ENCODE data around the gene MAD1L1. TPM values are rescaled to one million over a fixed set of nuclear protein-coding genes. Genes with fewer than 3 reads are reported as not detected.
"Not testable (repeated sequence)": the region's sequence is repeated elsewhere in the genome, so short reads cannot be mapped to it uniquely, and the experiment has no call there.

The MAD1L1 gene
- total and polyA plus RNA-seq, 2 of the 4 experiments (the other 2 are of a cell fraction): 29.0 to 40.9 TPM

DNA sequence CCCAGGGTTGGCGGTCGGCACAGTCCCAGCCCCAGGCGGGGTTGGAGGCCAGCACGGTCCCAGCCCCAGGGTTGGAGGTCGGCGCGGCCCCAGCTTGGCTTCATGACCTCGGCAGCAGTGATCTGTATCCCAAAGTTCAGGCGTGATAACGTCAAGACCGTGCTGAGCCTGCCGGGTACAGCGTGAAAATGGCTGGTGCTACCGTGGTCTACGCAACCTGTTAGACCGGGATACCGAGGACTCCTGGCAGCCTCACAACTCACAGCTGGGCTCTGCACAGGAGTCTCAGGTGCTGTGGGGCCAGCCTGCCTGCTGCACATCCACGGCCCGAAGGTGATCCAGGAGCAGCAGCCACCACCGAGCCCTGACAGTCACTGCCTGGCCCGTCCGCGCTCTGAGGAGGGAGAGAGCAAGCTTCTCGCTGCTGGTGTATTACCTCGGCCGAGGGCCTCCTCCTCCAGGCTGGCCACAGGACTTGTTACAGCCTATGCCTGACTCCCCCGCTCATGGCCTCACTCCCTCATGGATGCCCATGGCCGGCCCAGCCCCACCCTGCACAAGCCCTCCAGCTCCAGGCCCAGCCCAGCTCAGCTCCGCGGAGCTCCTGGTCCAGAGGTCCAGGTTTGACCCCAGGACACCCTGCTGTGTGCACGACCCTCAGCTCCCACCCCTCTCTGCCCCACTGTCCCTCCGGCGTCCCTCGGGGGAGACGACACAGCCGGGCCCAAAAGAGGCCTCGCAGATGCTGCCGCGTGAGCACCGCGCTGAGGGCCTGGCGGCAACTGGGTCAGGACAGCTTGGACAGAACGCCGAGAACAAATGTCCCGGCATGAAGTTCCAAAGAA lies 406.6 kb downstream of the MAD1L1 start:
- in situ Hi-C loops (cut with MboI; ENCODE audit: low sequenced_read_pairs): no loop called here
- TF ChIP-seq POLR2A (IDR thresholded peaks at IDR 0.05; ENCODE audit: low read depth, low read length) (no peak), RCOR1 (IDR thresholded peaks at IDR 0.05; ENCODE audit: insufficient replicate concordance, low read length) (no peak), RFX5 (IDR thresholded peaks at IDR 0.05; ENCODE audit: low read depth, low read length) (no peak)
- no peak overlapping the region for H3K4me3 ChIP-seq (ENCODE audit: insufficient read depth, low read depth, low read length)
- POLR2A ChIA-PET (ENCODE audit: unreplicated experiment): interaction anchor here (0.6 kb wide), 1 partner anchor 332 kb away, joined by 3 read pairs; no protein-coding TSS in a partner anchor
- H2AK9ac ChIP-seq (replicated peaks; ENCODE audit: low read depth, low read length, poor library complexity): no peak overlapping the region
- no peak overlapping the region for H3K9ac ChIP-seq (ENCODE audit: low read depth, low read length)
- no peak for ATAC-seq (ENCODE audit: low read depth)
- H3K36me3 ChIP-seq (ENCODE audit: control insufficient read depth, insufficient read depth, low read length): no peaks in the 10 kb centered on the region
- H3K4ac ChIP-seq (ENCODE audit: low read depth, low read length): no peak overlapping the region
- H4K91ac ChIP-seq (ENCODE audit: insufficient read depth, low read depth, low read length): no peak overlapping the region
- H2BK120ac ChIP-seq (ENCODE audit: low read depth, low read length): no peak overlapping the region
- BruUV-seq (replicated peaks): no TSS peak
- CTCF ChIA-PET: no interaction called here
- no peak overlapping the region for H2AFZ ChIP-seq (replicated peaks; ENCODE audit: low read length, poor library complexity)
- no peak overlapping the region for H4K8ac ChIP-seq (ENCODE audit: low read depth in 2 of 2, low read length in 2 of 2)
- no peak overlapping the region for H3K14ac ChIP-seq (replicated peaks; ENCODE audit: low read depth, low read length)
- no peak overlapping the region for H2AK5ac ChIP-seq (ENCODE audit: low read depth, low read length)
- no peaks in the 10 kb centered on the region for H3K27me3 ChIP-seq (ENCODE audit: control insufficient read depth, insufficient read depth, low read length)
- no peak overlapping the region for H2BK15ac ChIP-seq (ENCODE audit: low read depth, low read length)
- peaks cover 2% of the 10 kb centered on the region; the same call in 1 of the 2 replicates for H3K9me3 ChIP-seq (ENCODE audit: control insufficient read depth, insufficient read depth, low read length)
- 95% methylated on average over 19 of the region's 45 CpGs; no CpG with 5 or more reads in 1 of the 2 experiments for WGBS, 2 experiments (ENCODE audit: extremely low coverage in 2 of 2, insufficient read length in 1 of 2)
- no peak overlapping the region for H2BK20ac ChIP-seq (ENCODE audit: low read depth, low read length)
- dilution Hi-C loops (cut with HindIII; ENCODE audit: low sequenced_read_pairs, unreplicated experiment): no loop called here
- H3K56ac ChIP-seq (ENCODE audit: extremely low read depth, insufficient read depth, low read length): no peak overlapping the region
- H4K5ac ChIP-seq (ENCODE audit: low read depth, low read length): no peak overlapping the region
- DNase-seq: no peak
- no peaks in the 10 kb centered on the region for H3K79me1 ChIP-seq (ENCODE audit: low read depth in 1 of 2, low read length in 2 of 2)
- no peak overlapping the region for H3K4me2 ChIP-seq (ENCODE audit: low read depth, low read length)
- no peaks in the 10 kb centered on the region for H3K4me1 ChIP-seq (ENCODE audit: control insufficient read depth, insufficient read depth, low read length)
- no peak overlapping the region for H3K23ac ChIP-seq (ENCODE audit: low read depth, low read length)
- H3K18ac ChIP-seq (ENCODE audit: low read depth, low read length): no peak overlapping the region
- intact Hi-C loops (cut with micrococcal nuclease): no loop called here
- no peaks in the 10 kb centered on the region for H3K9me1 ChIP-seq (ENCODE audit: insufficient read depth, low read length)
- H3K27ac ChIP-seq (ENCODE audit: insufficient read depth, low read length): no peak overlapping the region
- H2BK5ac ChIP-seq (ENCODE audit: low read depth, low read length, poor library complexity, severe bottlenecking): no peak overlapping the region
- H4K20me1 ChIP-seq (ENCODE audit: insufficient read depth, low read length): no peaks in the 10 kb centered on the region

DNA sequence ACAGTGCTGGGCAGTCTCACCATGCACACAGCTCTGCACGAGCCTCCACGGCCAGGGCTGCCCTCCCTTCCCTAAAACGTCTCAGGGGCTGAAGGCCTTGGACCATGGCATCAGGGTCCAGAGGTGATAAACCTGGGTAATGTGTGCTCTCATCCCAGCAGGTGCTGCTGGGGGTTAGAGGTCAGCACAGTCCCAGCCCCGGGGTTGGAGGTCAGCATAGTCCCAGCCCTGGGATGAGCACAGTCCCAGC lies 407.2 kb downstream of the MAD1L1 start:
- H3K18ac ChIP-seq (ENCODE audit: low read depth, low read length); H3K23ac ChIP-seq (ENCODE audit: low read depth, low read length); H4K8ac ChIP-seq (ENCODE audit: low read depth in 2 of 2, low read length in 2 of 2); H2AK5ac ChIP-seq (ENCODE audit: low read depth, low read length); H3K9me1 ChIP-seq (ENCODE audit: insufficient read depth, low read length); H3K14ac ChIP-seq (replicated peaks; ENCODE audit: low read depth, low read length); H4K5ac ChIP-seq (ENCODE audit: low read depth, low read length); H3K9ac ChIP-seq (ENCODE audit: low read depth, low read length); H2BK5ac ChIP-seq (ENCODE audit: low read depth, low read length, poor library complexity, severe bottlenecking); H2AK9ac ChIP-seq (replicated peaks; ENCODE audit: low read depth, low read length, poor library complexity); H4K91ac ChIP-seq (ENCODE audit: insufficient read depth, low read depth, low read length); H3K9me3 ChIP-seq (ENCODE audit: control insufficient read depth, insufficient read depth, low read length); intact Hi-C loops (cut with micrococcal nuclease); DNase-seq; H2AFZ ChIP-seq (replicated peaks; ENCODE audit: low read length, poor library complexity); H3K4me3 ChIP-seq (ENCODE audit: insufficient read depth, low read depth, low read length); in situ Hi-C loops (cut with MboI; ENCODE audit: low sequenced_read_pairs); H2BK20ac ChIP-seq (ENCODE audit: low read depth, low read length); H3K79me1 ChIP-seq (ENCODE audit: low read depth in 1 of 2, low read length in 2 of 2); H3K4me2 ChIP-seq (ENCODE audit: low read depth, low read length); CTCF ChIA-PET; dilution Hi-C loops (cut with HindIII; ENCODE audit: low sequenced_read_pairs, unreplicated experiment); H3K36me3 ChIP-seq (ENCODE audit: control insufficient read depth, insufficient read depth, low read length); H3K27ac ChIP-seq (ENCODE audit: insufficient read depth, low read length); H4K20me1 ChIP-seq (ENCODE audit: insufficient read depth, low read length); H3K4me1 ChIP-seq (ENCODE audit: control insufficient read depth, insufficient read depth, low read length); BruUV-seq (replicated peaks); H3K27me3 ChIP-seq (ENCODE audit: control insufficient read depth, insufficient read depth, low read length); H3K4ac ChIP-seq (ENCODE audit: low read depth, low read length); H3K56ac ChIP-seq (ENCODE audit: extremely low read depth, insufficient read depth, low read length); H2BK120ac ChIP-seq (ENCODE audit: low read depth, low read length); H2BK15ac ChIP-seq (ENCODE audit: low read depth, low read length); ATAC-seq (ENCODE audit: low read depth): not testable (repeated sequence)
- no CpG with 5 or more reads among the region's 4 CpGs for whole genome bisulfite sequencing, 2 experiments (ENCODE audit: extremely low coverage in 2 of 2, insufficient read length in 1 of 2)
- POLR2A ChIA-PET (ENCODE audit: unreplicated experiment): interaction anchor here (0.6 kb wide), 1 partner anchor 333 kb away, joined by 3 read pairs; no protein-coding TSS in a partner anchor
